Measurements from ENCODE around the gene IARS1.

GRCh38 chr9:92289708-92290390, 3.6 kb downstream of the IARS1 start:
- TF ChIP-seq CTCF (conservative IDR thresholded peaks at IDR 0.05; ENCODE audit: low read length) (no peak), EZH2phosphoT487 (IDR thresholded peaks at IDR 0.05; ENCODE audit: borderline replicate concordance, low read depth, low read length) (no peak)

All from OCI-LY7 (cell line).